ENCODE measurements around the gene HYI.

DNA sequence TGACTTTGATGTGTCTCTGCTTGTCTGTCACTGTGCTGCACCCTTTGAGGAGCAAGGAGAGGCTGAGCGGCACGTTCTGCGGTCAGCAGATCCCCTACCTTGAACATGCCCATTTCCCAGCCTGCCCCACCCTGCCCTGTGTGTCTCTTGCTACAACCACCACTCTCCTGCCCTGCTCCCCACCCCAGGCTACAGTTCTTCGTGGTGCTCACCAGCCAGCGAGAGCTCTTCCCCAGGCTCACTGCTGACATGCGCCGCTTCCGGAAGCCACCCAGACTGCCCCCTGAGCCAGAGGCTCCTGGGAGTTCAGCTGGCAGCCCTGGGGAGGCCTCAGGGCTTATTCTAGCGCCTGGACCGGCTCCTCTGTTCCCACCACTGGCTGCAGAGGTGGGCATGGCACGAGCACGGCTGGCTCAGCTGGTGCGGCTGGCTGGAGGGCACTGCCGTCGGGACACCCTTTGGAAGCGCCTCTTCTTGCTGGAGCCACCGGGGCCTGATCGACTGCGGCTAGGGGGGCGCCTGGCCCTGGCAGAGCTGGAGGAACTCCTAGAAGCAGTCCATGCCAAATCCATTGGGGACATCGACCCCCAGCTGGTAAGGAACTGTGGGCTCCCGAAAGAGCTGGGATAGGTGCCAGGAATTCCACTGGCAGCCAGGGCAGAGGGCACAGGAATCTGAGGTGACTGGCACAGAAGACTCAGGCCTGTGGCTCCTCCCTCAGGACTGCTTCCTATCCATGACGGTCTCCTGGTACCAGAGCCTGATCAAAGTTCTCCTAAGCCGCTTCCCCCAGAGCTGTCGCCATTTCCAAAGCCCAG is 5.6 kb downstream of the HYI start:
- TF ChIP-seq MAFK (IDR thresholded peaks at IDR 0.05; ENCODE audit: partially characterized antibody) = no peak
- TF ChIP-seq RAD21 (conservative IDR thresholded peaks at IDR 0.05 in 1 of 2, IDR thresholded peaks at IDR 0.05 in 1 of 2) = no peak
- no peak for TF ChIP-seq NPAS2 (CRISPR knock-in tag; IDR thresholded peaks at IDR 0.05; ENCODE audit: borderline replicate concordance)

Measured in A549 (cell line).